Measurements from ENCODE around the gene TRIM63. TPM values are rescaled to one million over a fixed set of nuclear protein-coding genes. Genes with fewer than 3 reads are reported as not detected.

The TRIM63 gene
- total and polyA plus RNA-seq, 9 of the 15 experiments (the other 6 are each of a cell fraction or from before 2014, with no cell fraction given) = 0.08 to 0.57 (median 0.36) TPM

- TF ChIP-seq ZBTB9 (CRISPR knock-in tag; IDR thresholded peaks at IDR 0.05) (0 out of 2 replicates have a peak, but pooled peaks have one; percentile 24), ZBTB7A (IDR thresholded peaks at IDR 0.05; ENCODE audit: borderline replicate concordance, control insufficient read depth, low read depth, low read length) (peak; percentile 50; the same call in 1 of the 2 replicates), POLR3A (IDR thresholded peaks at IDR 0.05; ENCODE audit: borderline replicate concordance, extremely low read depth, insufficient read depth, insufficient read length) (no peak), NR4A1 (CRISPR knock-in tag; IDR thresholded peaks at IDR 0.05) (no peak), NR4A1 (tag; IDR thresholded peaks at IDR 0.05) (0 out of 2 replicates have a peak, but pooled peaks have one; percentile 56), ZNF224 (CRISPR knock-in tag; IDR thresholded peaks at IDR 0.05) (no peak), HDAC2 (IDR thresholded peaks at IDR 0.05) (0 out of 2 replicates have a peak, but pooled peaks have one; percentile 28), VEZF1 (CRISPR knock-in tag; IDR thresholded peaks at IDR 0.05) (peak; percentile 32; the same call in 1 of the 2 replicates), NFIC (IDR thresholded peaks at IDR 0.05) (peak; percentile 74), RBM17 (IDR thresholded peaks at IDR 0.05; ENCODE audit: borderline replicate concordance, low read depth, low read length) (no peak), MNT (conservative IDR thresholded peaks at IDR 0.05) (no peak), ZNF592 (IDR thresholded peaks at IDR 0.05) (peak; percentile 13; the same call in 1 of the 2 replicates), NONO (IDR thresholded peaks at IDR 0.05; ENCODE audit: low read depth in 2 of 2, low read length in 1 of 2) (no peak), FOSL1 (tag; conservative IDR thresholded peaks at IDR 0.05) (peak; percentile 35; the same call in 1 of the 2 replicates), EGR1 (conservative IDR thresholded peaks at IDR 0.05) (peak; percentile 37)
Observed at GRCh38 chr1:26081267-26082019, 14.0 kb upstream of the TRIM63 start (continued).
